HepG2 (cell line): ENCODE measurements around the gene BEST2. TPM values are rescaled to one million over a fixed set of nuclear protein-coding genes. Genes with fewer than 3 reads are reported as not detected.

ENCODE experiments used
- HCFC1 ChIP-seq: fragments of 150-350 bp; IDR thresholded peaks from 2 replicates; pipeline ENCODE4 v1.6.1; 2014; ENCODE audit warnings: low read depth, low read length
- NKX3-1 ChIP-seq: sonication (generic); formaldehyde crosslinking; IDR thresholded peaks from 2 replicates; pipeline ENCODE4 v1.5.0; 2020; ENCODE audit warnings: missing genetic modification reagents
- NR2F2 ChIP-seq: IDR thresholded peaks from 2 replicates; pipeline ENCODE4 v1.6.1; 2012; ENCODE audit warnings: low read depth, inconsistent platforms, borderline replicate concordance
- PHF5A ChIP-seq: IDR thresholded peaks from one replicate; pipeline ENCODE4 v1.6.1; 2018; ENCODE audit warnings: low read depth, missing genetic modification reagents; ENCODE audit not compliant: unreplicated experiment
- TCF12 ChIP-seq, 2 experiments: fragments of 450-650 bp in 1 of 2; sonication (generic) in 1 of 2; formaldehyde crosslinking in 1 of 2; IDR thresholded peaks; 2 replicates each; pipeline versions ENCODE4 v1.6.1 to v1.8.0; 2017 to 2022; ENCODE audit warnings: antibody characterized with exemption in 1 of 2, mild to moderate bottlenecking in 1 of 2, missing genetic modification reagents in 1 of 2, moderate library complexity in 1 of 2
- ZNF747 ChIP-seq: sonication (generic); formaldehyde crosslinking; IDR thresholded peaks from 2 replicates; pipeline ENCODE4 v1.8.1; 2023; ENCODE audit warnings: missing genetic modification reagents, mild to moderate bottlenecking, borderline replicate concordance
- ZNF878 ChIP-seq: sonication (generic); formaldehyde crosslinking; IDR thresholded peaks from 2 replicates; pipeline ENCODE4 v1.8.1; 2023; ENCODE audit warnings: mild to moderate bottlenecking, missing genetic modification reagents, moderate library complexity
- polyA plus RNA-seq, 8 experiments: library from polyadenylated mRNA; depleted of rRNA in 3 of 8; stranded (reverse) in 7 of 8; unstranded in 1 of 8; fragments of >200 nt; fragmentation: Illumina TruSeq in 4 of 8; extraction: Trizol in 4 of 8; gene quantifications; 2 replicates each; pipeline versions ENCODE4 v1.2.1 to v1.2.3, GENCODE V29; 2011 to 2016; ENCODE audit warnings: low read depth in 4 of 8, missing spikeins in 1 of 8, mixed read lengths in 1 of 8; ENCODE audit not compliant: insufficient read depth in 1 of 8
- total RNA-seq, 5 experiments: library from RNA; depleted of rRNA; stranded (reverse); fragments of >200 nt; fragmentation: Illumina TruSeq; extraction: Trizol; gene quantifications; 2 replicates each; pipeline ENCODE4 v1.2.3, GENCODE V29; 2016; ENCODE audit warnings: low read depth in 1 of 5
- TF ChIP-seq, protein P1 (sequence below): sonication (generic); formaldehyde crosslinking; conservative IDR thresholded peaks from 2 replicates; pipeline ENCODE4 v1.4.0; 2020; ENCODE audit warnings: mild to moderate bottlenecking, missing genetic modification reagents, moderate library complexity
- TF ChIP-seq, protein P2 (sequence below): sonication (generic); formaldehyde crosslinking; IDR thresholded peaks from 2 replicates; pipeline ENCODE4 v1.4.0; 2020; ENCODE audit warnings: mild to moderate bottlenecking, missing genetic modification reagents
- TF ChIP-seq, protein P3 (sequence below): sonication (generic); formaldehyde crosslinking; IDR thresholded peaks from 2 replicates; pipeline ENCODE4 v1.8.0; 2022; ENCODE audit warnings: missing genetic modification reagents, low read depth, mild to moderate bottlenecking, borderline replicate concordance
- TF ChIP-seq, protein P4 (sequence below): sonication (generic); formaldehyde crosslinking; IDR thresholded peaks from 2 replicates; pipeline ENCODE4 v1.4.0; 2020; ENCODE audit warnings: missing genetic modification reagents, borderline replicate concordance
- TF ChIP-seq, protein P5 (sequence below): sonication (generic); formaldehyde crosslinking; IDR thresholded peaks from 2 replicates; pipeline ENCODE4 v1.9.0; 2021; ENCODE audit warnings: missing genetic modification reagents, borderline replicate concordance
- TF ChIP-seq, protein P6 (sequence below): sonication (generic); formaldehyde crosslinking; IDR thresholded peaks from 2 replicates; pipeline ENCODE4 v1.4.0; 2020; ENCODE audit warnings: mild to moderate bottlenecking, missing genetic modification reagents

BEST2 gene
- total and polyA plus RNA-seq, 2 of the 13 experiments (the other 11 are each of a cell fraction or from before 2014, with no cell fraction given) = not detected

DNA sequence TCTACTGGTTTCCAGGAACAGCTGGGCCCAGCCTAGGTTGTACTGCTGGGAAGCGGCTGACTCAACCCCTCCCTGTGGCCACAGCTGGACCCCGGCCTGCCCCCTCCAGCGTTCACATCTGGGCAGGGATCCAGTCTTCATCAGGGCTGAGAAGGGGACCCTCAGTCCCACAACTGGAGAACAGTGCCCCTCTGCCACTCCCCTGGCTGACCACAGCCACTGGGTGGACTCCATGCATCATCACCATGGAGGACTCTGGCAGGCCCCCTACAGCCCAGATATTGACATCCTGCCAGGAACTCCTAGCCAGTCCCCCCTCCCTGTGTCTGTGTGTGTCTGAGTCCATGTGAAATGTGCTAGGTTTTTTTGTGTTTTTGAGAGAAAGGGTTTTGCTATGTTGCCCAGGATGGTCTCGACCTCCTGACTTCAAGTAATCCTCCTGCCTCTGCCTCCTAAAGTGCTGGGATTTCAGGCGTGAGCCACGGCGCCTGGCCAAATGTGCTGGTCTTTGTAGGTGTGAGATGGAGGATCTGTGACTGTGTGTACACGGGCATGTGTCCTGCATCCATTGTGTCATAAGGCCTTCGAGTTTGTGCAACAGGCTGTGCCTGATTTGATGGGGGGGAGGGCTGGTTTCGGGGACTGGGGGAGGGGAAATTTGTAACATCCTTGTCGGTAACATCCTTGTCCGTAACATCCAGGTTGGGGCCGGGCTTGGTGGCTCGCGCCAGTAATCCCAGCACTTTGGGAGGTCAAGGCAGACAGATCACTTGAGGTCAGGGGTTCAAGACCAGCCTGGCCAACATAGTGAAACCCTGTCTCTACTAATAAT, 27.8 kb downstream of the BEST2 start (continued):
- TF ChIP-seq, protein P1, sequence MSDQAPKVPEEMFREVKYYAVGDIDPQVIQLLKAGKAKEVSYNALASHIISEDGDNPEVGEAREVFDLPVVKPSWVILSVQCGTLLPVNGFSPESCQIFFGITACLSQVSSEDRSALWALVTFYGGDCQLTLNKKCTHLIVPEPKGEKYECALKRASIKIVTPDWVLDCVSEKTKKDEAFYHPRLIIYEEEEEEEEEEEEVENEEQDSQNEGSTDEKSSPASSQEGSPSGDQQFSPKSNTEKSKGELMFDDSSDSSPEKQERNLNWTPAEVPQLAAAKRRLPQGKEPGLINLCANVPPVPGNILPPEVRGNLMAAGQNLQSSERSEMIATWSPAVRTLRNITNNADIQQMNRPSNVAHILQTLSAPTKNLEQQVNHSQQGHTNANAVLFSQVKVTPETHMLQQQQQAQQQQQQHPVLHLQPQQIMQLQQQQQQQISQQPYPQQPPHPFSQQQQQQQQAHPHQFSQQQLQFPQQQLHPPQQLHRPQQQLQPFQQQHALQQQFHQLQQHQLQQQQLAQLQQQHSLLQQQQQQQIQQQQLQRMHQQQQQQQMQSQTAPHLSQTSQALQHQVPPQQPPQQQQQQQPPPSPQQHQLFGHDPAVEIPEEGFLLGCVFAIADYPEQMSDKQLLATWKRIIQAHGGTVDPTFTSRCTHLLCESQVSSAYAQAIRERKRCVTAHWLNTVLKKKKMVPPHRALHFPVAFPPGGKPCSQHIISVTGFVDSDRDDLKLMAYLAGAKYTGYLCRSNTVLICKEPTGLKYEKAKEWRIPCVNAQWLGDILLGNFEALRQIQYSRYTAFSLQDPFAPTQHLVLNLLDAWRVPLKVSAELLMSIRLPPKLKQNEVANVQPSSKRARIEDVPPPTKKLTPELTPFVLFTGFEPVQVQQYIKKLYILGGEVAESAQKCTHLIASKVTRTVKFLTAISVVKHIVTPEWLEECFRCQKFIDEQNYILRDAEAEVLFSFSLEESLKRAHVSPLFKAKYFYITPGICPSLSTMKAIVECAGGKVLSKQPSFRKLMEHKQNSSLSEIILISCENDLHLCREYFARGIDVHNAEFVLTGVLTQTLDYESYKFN (CRISPR knock-in tag) = no peak
- TF ChIP-seq ZNF878 (CRISPR knock-in tag) (no peak), PHF5A (CRISPR knock-in tag) (no peak), TCF12 (IDR thresholded peaks at IDR 0.05) (no peak), TCF12 (CRISPR knock-in tag; IDR thresholded peaks at IDR 0.05) (no peak), NR2F2 (no peak), NKX3-1 (no peak), HCFC1 (no peak), ZNF747 (CRISPR knock-in tag) (no peak)
- TF ChIP-seq, protein P2, sequence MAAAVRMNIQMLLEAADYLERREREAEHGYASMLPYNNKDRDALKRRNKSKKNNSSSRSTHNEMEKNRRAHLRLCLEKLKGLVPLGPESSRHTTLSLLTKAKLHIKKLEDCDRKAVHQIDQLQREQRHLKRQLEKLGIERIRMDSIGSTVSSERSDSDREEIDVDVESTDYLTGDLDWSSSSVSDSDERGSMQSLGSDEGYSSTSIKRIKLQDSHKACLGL (CRISPR knock-in tag) = no peak
- TF ChIP-seq, protein P3, sequence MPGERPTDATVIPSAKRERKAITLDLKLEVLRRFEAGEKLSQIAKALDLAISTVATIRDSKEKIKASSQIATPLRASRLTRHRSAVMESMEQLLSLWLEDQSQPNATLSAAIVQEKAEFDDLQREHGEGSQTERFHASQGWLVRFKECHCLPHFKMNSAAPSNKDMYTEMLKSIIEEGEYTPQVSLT (CRISPR knock-in tag) = no peak
- TF ChIP-seq, protein P4, sequence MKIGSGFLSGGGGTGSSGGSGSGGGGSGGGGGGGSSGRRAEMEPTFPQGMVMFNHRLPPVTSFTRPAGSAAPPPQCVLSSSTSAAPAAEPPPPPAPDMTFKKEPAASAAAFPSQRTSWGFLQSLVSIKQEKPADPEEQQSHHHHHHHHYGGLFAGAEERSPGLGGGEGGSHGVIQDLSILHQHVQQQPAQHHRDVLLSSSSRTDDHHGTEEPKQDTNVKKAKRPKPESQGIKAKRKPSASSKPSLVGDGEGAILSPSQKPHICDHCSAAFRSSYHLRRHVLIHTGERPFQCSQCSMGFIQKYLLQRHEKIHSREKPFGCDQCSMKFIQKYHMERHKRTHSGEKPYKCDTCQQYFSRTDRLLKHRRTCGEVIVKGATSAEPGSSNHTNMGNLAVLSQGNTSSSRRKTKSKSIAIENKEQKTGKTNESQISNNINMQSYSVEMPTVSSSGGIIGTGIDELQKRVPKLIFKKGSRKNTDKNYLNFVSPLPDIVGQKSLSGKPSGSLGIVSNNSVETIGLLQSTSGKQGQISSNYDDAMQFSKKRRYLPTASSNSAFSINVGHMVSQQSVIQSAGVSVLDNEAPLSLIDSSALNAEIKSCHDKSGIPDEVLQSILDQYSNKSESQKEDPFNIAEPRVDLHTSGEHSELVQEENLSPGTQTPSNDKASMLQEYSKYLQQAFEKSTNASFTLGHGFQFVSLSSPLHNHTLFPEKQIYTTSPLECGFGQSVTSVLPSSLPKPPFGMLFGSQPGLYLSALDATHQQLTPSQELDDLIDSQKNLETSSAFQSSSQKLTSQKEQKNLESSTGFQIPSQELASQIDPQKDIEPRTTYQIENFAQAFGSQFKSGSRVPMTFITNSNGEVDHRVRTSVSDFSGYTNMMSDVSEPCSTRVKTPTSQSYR (CRISPR knock-in tag) = peak; percentile 54; the same call in 1 of the 2 replicates
- TF ChIP-seq, protein P5, sequence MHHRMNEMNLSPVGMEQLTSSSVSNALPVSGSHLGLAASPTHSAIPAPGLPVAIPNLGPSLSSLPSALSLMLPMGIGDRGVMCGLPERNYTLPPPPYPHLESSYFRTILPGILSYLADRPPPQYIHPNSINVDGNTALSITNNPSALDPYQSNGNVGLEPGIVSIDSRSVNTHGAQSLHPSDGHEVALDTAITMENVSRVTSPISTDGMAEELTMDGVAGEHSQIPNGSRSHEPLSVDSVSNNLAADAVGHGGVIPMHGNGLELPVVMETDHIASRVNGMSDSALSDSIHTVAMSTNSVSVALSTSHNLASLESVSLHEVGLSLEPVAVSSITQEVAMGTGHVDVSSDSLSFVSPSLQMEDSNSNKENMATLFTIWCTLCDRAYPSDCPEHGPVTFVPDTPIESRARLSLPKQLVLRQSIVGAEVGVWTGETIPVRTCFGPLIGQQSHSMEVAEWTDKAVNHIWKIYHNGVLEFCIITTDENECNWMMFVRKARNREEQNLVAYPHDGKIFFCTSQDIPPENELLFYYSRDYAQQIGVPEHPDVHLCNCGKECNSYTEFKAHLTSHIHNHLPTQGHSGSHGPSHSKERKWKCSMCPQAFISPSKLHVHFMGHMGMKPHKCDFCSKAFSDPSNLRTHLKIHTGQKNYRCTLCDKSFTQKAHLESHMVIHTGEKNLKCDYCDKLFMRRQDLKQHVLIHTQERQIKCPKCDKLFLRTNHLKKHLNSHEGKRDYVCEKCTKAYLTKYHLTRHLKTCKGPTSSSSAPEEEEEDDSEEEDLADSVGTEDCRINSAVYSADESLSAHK = no peak
- TF ChIP-seq, protein P6, sequence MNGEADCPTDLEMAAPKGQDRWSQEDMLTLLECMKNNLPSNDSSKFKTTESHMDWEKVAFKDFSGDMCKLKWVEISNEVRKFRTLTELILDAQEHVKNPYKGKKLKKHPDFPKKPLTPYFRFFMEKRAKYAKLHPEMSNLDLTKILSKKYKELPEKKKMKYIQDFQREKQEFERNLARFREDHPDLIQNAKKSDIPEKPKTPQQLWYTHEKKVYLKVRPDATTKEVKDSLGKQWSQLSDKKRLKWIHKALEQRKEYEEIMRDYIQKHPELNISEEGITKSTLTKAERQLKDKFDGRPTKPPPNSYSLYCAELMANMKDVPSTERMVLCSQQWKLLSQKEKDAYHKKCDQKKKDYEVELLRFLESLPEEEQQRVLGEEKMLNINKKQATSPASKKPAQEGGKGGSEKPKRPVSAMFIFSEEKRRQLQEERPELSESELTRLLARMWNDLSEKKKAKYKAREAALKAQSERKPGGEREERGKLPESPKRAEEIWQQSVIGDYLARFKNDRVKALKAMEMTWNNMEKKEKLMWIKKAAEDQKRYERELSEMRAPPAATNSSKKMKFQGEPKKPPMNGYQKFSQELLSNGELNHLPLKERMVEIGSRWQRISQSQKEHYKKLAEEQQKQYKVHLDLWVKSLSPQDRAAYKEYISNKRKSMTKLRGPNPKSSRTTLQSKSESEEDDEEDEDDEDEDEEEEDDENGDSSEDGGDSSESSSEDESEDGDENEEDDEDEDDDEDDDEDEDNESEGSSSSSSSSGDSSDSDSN (CRISPR knock-in tag) = 0 out of 2 replicates have a peak, but pooled peaks have one; percentile 40
